Fibroblast of peridontal ligament (primary cell): Measurements from ENCODE around the gene MINDY3.
"Not testable (repeated sequence)": the region's sequence is repeated elsewhere in the genome, so short reads cannot be mapped to it uniquely, and the experiment has no call there.

Experiments used
- DNase-seq: peaks from one replicate; pipeline ENCODE4 v3.0.0-alpha.2; 2010; ENCODE audit errors: extremely low read depth

Gene MINDY3

GRCh38 chr10:15780353-15781135 lies 79.8 kb downstream of the MINDY3 start:
- no peak for DNase-seq

- DNase-seq, result peak; percentile 84
Observed at GRCh38 chr10:15775513-15775912, 84.8 kb downstream of the MINDY3 start.

GRCh38 chr10:15774534-15774933 lies 85.8 kb downstream of the MINDY3 start:
- not testable (repeated sequence) for DNase-seq

GRCh38 chr10:15764892-15765454 lies 95.3 kb downstream of the MINDY3 start:
- no peak for DNase-seq

GRCh38 chr10:15763006-15763405 lies 97.3 kb downstream of the MINDY3 start:
- DNase-seq, result no peak

GRCh38 chr10:15762239-15762638 lies 98.1 kb downstream of the MINDY3 start:
- not testable (repeated sequence) for DNase-seq

- DNase-seq, result not testable (repeated sequence)
Observed at GRCh38 chr10:15761224-15761623, 99.1 kb downstream of the MINDY3 start.

GRCh38 chr10:15760681-15761080 lies 99.6 kb downstream of the MINDY3 start:
- no peak for DNase-seq

- no peak for DNase-seq
Observed at GRCh38 chr10:15759265-15759664, 101.0 kb downstream of the MINDY3 start.

GRCh38 chr10:15758618-15759017 lies 101.7 kb downstream of the MINDY3 start:
- DNase-seq, result no peak

GRCh38 chr10:15754937-15755336 lies 105.4 kb downstream of the MINDY3 start:
- no peak for DNase-seq

- peak; percentile 14 for DNase-seq
Observed at GRCh38 chr10:15751046-15751445, 109.3 kb downstream of the MINDY3 start.

GRCh38 chr10:15748126-15748525 lies 112.2 kb downstream of the MINDY3 start:
- peak; percentile 26 for DNase-seq

GRCh38 chr10:15747632-15748031 lies 112.7 kb downstream of the MINDY3 start:
- DNase-seq, result no peak

- DNase-seq, result peak; percentile 93
Observed at GRCh38 chr10:15745751-15746150, 114.6 kb downstream of the MINDY3 start.

- DNase-seq, result peak; percentile 58
Observed at GRCh38 chr10:15744217-15744865, 116.0 kb downstream of the MINDY3 start.

- DNase-seq, result no peak
Observed at GRCh38 chr10:15743443-15743842, 116.9 kb downstream of the MINDY3 start.

- no peak for DNase-seq
Observed at GRCh38 chr10:15742836-15743235, 117.5 kb downstream of the MINDY3 start.

- DNase-seq, result no peak
Observed at GRCh38 chr10:15742102-15742501, 118.2 kb downstream of the MINDY3 start.

GRCh38 chr10:15741581-15741980 lies 118.7 kb downstream of the MINDY3 start:
- no peak for DNase-seq

GRCh38 chr10:15740261-15740660 lies 120.0 kb downstream of the MINDY3 start:
- DNase-seq, result no peak

- DNase-seq, result no peak
Observed at GRCh38 chr10:15739254-15739970, 120.9 kb downstream of the MINDY3 start.
